Vein endothelial cell (primary cell): ENCODE results near the gene CNTN1. TPM values are rescaled to one million over a fixed set of nuclear protein-coding genes. Genes with fewer than 3 reads are reported as not detected.

Source experiments
- total RNA-seq: library from RNA; depleted of rRNA; stranded (reverse); fragments of >200 nt; gene quantifications from 2 replicates; pipeline ENCODE4 v1.2.3, GENCODE V29; 2012

CNTN1 gene
- total RNA-seq: under 0.01 TPM in 1 of 2 replicates, not detected in the other

GRCh38 chr12:40691913-40692764 is at the start of gene CNTN1:
Gene CNTN1, plus strand, starts transcription at chr12:40692439.

